ENCODE measurements around the gene ARL2.
A peak's percentile ranks its signal among the peaks of the same experiment; 100 is the strongest.

The ARL2 gene

GRCh38 chr11:65040847-65041622, 27.1 kb downstream of the ARL2 start, which contains the start of gene SAC3D1 (continued):
- TF ChIP-seq ZNF513 (tag by site-specific recombination; IDR thresholded peaks at IDR 0.05) (no peak), ZNF221 (tag by site-specific recombination; IDR thresholded peaks at IDR 0.05; ENCODE audit: borderline replicate concordance) (no peak), ZNF174 (tag by site-specific recombination; IDR thresholded peaks at IDR 0.05) (no peak), CTCF (tag by site-specific recombination; IDR thresholded peaks at IDR 0.05) (no peak), ZBTB17 (tag by site-specific recombination; IDR thresholded peaks at IDR 0.05) (peak; percentile 81), ZNF2 (tag by site-specific recombination; IDR thresholded peaks at IDR 0.05) (no peak), SCRT1 (tag by site-specific recombination; IDR thresholded peaks at IDR 0.05; ENCODE audit: borderline replicate concordance) (no peak), ZNF184 (tag by site-specific recombination; IDR thresholded peaks at IDR 0.05) (no peak), SALL2 (tag by site-specific recombination; IDR thresholded peaks at IDR 0.05; ENCODE audit: borderline replicate concordance) (no peak), ZFP37 (tag by site-specific recombination; IDR thresholded peaks at IDR 0.05) (no peak), SP7 (tag by site-specific recombination; IDR thresholded peaks at IDR 0.05) (0 out of 2 replicates have a peak, but pooled peaks have one; percentile 52), ZNF18 (tag by site-specific recombination; IDR thresholded peaks at IDR 0.05) (no peak), ZNF169 (tag by site-specific recombination; IDR thresholded peaks at IDR 0.05) (no peak), ZNF280D (tag by site-specific recombination; IDR thresholded peaks at IDR 0.05) (no peak), GFI1B (tag by site-specific recombination; IDR thresholded peaks at IDR 0.05) (no peak), ZNF660 (tag by site-specific recombination; IDR thresholded peaks at IDR 0.05) (peak; percentile 36), ZNF394 (tag by site-specific recombination; IDR thresholded peaks at IDR 0.05; ENCODE audit: borderline replicate concordance) (no peak; the same call in 1 of the 2 replicates), ZNF366 (tag by site-specific recombination; conservative IDR thresholded peaks at IDR 0.05) (no peak), ZBTB1 (tag by site-specific recombination; IDR thresholded peaks at IDR 0.05) (no peak), KLF16 (tag by site-specific recombination; IDR thresholded peaks at IDR 0.05) (no peak), ZSCAN18 (tag by site-specific recombination; IDR thresholded peaks at IDR 0.05) (no peak), ATF2 (tag by site-specific recombination; IDR thresholded peaks at IDR 0.05; ENCODE audit: low read depth) (no peak), ZNF280C (tag by site-specific recombination; IDR thresholded peaks at IDR 0.05) (no peak), ZNF621 (tag by site-specific recombination; IDR thresholded peaks at IDR 0.05) (no peak), BCL11A (tag by site-specific recombination; IDR thresholded peaks at IDR 0.05; ENCODE audit: low read depth) (no peak), ZNF175 (tag by site-specific recombination; IDR thresholded peaks at IDR 0.05) (no peak), ZNF223 (tag by site-specific recombination; IDR thresholded peaks at IDR 0.05) (peak; percentile 92)
